OCI-LY3 (cell line): ENCODE measurements around the gene FAM222B.

Experiments
- CTCF ChIP-seq: fragments of 200-600, 300-600 bp; sonication (generic); IDR thresholded peaks from 2 replicates; pipeline ENCODE4 v1.5.1; 2014; ENCODE audit warnings: antibody characterized with exemption, low read length, low read depth
- EZH2phosphoT487 ChIP-seq: fragments of 200-600 bp; shearing (Covaris generic); IDR thresholded peaks from 2 replicates; pipeline ENCODE4 v1.6.1; 2018; ENCODE audit warnings: antibody characterized with exemption, mixed run types, low read depth

DNA sequence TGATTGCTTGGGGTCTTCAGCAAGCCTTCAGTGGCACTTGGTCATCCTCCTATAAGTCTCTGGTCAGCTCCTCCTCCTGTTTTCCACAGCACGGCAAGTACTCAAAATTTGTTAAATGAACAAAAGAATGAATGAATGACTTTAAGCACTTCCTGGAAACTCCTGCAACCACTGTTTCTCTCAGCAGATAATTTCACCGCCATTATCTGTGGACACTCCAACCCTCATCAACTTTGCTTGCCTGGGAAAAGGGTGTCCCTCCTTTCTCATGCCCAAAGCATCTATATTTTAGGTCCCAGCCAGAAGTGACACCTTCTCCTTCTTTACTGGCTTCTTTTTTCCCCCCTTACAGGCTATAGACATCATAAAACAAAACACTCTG lies 135.3 kb downstream of the FAM222B start:
- TF ChIP-seq EZH2phosphoT487 (no peak), CTCF (no peak)
